Omental fat pad (tissue), 4 donors: ENCODE measurements around the gene SLC25A40. TPM values are rescaled to one million over a fixed set of nuclear protein-coding genes. Genes with fewer than 3 reads are reported as not detected.
"Not testable (repeated sequence)": the region's sequence is repeated elsewhere in the genome, so short reads cannot be mapped to it uniquely, and the experiment has no call there.

Experiments used
- ATAC-seq: fragments of 150-250 bp; one replicate; pipeline ENCODE4 v1.9.1; 2016; ENCODE audit warnings: mild to moderate bottlenecking, moderate library complexity; ENCODE audit not compliant: low FRiP score
- DNase-seq: peaks from one replicate; pipeline ENCODE4 v3.0.0-alpha.2; 2019; ENCODE audit warnings: low spot score
- total RNA-seq, 4 donors: library from RNA; depleted of rRNA; stranded (reverse); fragments of >200 nt; gene quantifications; one replicate each; pipeline ENCODE4 v1.1.0, GENCODE V29; 2016
- TF ChIP-seq, protein P1 (sequence below), 3 donors: fragments of 450-650 bp; IDR thresholded peaks; one replicate each; pipeline ENCODE4 v1.5.1; 2016 to 2017; ENCODE audit warnings: antibody characterized with exemption in 3 of 3, mild to moderate bottlenecking in 3 of 3, moderate library complexity in 2 of 3

The SLC25A40 gene
- total RNA-seq, 4 donors from 2014 or later, result 5.9 to 22.1 (median 8.2) TPM

DNA sequence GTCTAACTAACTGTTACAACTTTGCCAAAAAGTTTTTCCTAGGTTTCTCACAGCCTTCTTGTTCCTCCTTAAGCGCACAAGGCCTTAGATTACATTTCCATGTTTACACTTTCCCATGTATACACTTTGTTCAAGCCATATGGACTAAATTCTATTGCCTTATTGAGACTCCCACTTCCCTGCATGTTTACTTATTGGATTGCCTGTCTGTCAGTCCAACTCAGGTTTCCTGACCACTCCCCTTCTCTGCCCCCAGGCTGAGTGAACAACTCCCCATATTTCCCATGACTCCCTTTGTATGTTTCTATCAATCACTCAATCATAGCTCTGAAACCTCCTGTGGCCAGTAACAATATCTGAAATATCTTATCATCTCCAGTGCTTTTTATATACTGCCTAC, 43.0 kb downstream of the SLC25A40 start:
- TF ChIP-seq, protein P1, sequence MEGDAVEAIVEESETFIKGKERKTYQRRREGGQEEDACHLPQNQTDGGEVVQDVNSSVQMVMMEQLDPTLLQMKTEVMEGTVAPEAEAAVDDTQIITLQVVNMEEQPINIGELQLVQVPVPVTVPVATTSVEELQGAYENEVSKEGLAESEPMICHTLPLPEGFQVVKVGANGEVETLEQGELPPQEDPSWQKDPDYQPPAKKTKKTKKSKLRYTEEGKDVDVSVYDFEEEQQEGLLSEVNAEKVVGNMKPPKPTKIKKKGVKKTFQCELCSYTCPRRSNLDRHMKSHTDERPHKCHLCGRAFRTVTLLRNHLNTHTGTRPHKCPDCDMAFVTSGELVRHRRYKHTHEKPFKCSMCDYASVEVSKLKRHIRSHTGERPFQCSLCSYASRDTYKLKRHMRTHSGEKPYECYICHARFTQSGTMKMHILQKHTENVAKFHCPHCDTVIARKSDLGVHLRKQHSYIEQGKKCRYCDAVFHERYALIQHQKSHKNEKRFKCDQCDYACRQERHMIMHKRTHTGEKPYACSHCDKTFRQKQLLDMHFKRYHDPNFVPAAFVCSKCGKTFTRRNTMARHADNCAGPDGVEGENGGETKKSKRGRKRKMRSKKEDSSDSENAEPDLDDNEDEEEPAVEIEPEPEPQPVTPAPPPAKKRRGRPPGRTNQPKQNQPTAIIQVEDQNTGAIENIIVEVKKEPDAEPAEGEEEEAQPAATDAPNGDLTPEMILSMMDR (IDR thresholded peaks at IDR 0.05), result no peak
- ATAC-seq (no peak), DNase-seq (no peak)

DNA sequence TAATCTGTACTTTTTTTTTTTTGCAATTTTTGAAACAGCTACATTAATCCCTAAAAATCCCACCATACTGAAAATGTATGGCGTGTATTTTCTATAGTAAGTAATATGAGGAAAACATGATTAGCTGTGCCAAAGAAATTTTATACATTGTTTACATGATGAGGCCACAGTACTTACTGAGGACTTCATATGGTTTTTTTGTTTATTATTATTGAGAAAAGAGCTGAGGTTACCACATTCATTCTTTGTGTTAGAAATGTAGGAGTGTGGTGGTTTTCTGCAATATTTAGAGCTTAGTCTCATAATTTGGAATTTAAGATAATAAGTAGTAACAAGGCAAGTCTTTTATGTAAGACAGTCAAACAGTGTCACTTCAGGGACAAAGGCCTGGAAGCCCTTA, 45.1 kb downstream of the SLC25A40 start:
- ATAC-seq (no peak), DNase-seq (no peak)
- TF ChIP-seq, protein P1 (IDR thresholded peaks at IDR 0.05), result no peak

DNA sequence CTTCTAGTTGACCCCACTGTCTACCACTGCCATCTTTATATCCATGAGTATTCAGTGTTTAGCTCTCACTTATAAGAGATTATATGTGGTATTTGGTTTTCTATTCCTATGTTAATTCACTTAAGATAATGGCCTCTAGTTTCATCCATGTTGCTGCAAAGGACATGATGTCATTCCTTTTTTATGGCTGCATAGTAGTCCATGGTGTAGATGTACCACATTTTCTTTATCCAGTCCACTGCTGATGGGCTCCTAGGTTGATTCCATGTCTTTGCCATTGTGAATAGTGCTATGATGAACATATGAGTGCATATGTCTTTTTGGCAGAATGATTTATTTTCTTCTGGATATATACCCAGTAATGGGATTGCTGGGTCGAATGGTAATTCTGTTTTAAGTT, 47.8 kb downstream of the SLC25A40 start:
- DNase-seq, ATAC-seq: not testable (repeated sequence)

DNA sequence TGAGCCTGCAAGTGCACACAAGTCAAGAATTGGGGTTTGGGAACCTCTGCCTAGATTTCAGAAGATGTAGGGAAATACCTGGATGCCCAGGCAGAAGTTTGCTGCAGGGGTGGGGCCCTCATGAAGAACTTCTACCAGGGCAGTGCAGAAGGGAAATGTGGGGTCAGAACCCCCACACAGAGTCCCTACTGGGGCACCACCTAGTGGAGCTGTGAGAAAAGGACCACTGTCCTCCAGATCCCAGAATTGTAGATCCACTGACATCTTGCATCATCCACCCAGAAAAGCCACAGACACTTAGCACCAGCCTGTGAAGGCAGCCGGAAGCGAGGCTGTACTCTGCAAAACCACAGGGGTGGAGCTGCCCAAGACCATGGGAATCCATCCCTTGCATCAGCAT, 50.8 kb downstream of the SLC25A40 start:
- not testable (repeated sequence) for ATAC-seq, DNase-seq

DNA sequence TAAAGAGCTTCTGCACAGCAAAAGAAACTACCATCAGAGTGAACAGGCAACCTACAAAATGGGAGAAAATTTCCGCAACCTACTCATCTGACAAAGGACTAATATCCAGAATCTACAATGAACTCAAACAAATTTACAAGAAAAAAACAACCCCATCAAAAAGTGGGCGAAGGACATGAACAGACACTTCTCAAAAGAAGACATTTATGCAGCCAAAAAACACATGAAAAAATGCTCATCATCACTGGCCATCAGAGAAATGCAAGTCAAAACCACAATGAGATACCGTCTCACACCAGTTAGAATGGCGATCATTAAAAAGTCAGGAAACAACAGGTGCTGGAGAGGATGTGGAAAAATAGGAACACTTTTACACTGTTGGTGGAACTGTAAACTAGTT, 54.1 kb downstream of the SLC25A40 start:
- not testable (repeated sequence) for DNase-seq, ATAC-seq

DNA sequence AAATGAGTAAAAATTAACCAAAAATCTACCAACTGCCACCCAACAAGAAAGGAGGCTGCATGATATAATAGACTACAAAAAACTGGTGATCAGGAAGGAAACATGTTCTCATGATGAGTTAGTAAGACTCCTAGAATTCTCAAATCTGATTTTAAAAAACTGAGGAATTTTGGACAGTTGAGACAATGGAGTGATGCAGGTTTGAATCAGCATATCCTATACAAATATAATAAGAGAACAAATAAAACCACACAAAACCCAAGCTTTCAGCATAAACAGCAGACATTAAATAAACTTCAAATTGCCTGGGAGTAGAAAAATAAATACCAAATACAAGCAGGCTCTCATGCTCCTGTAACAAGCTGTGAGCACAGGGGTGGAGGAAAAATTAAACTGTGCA, 57.8 kb downstream of the SLC25A40 start:
- DNase-seq (no peak), ATAC-seq (no peak)
- TF ChIP-seq, protein P1 (IDR thresholded peaks at IDR 0.05), result no peak

DNA sequence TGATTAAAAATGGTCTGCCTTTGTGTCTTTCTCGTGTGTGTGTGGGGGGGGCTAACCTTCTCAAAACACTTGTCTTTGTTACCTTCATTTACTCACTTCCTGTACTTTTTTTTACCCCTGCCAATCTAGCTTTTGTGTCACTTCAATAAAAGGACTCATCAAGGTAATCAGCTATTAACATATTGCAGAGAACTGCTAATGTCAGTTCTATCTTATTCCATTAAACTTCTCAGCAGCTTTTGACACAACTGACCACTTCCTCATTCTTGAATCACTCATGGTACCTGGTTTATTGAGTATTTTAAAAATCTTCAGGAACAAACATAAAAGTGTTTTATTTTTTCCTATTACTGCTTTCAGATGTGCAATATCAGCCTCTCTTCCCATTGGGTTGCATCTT, 59.8 kb downstream of the SLC25A40 start:
- TF ChIP-seq, protein P1 (IDR thresholded peaks at IDR 0.05), result no peak
- DNase-seq (no peak), ATAC-seq (no peak)

DNA sequence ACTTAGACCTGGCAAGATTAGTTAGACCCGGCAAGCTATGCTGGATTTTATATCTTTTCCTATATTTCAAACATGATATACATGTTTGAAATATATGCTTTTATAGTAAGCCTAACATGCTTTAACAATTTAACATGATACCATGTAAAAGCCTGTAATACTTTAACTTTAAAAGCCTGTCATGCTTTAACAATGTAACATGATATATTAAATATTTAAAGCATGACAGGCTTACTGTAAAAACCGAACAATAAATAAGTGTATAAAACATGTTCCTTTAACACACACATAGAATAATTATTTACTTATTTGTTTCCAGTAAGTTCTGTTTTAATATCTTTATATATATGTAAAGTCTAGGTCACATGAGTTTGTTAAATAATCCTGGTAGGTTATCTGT, 65.4 kb downstream of the SLC25A40 start:
- TF ChIP-seq, protein P1 (IDR thresholded peaks at IDR 0.05), result no peak
- ATAC-seq, result no peak

DNA sequence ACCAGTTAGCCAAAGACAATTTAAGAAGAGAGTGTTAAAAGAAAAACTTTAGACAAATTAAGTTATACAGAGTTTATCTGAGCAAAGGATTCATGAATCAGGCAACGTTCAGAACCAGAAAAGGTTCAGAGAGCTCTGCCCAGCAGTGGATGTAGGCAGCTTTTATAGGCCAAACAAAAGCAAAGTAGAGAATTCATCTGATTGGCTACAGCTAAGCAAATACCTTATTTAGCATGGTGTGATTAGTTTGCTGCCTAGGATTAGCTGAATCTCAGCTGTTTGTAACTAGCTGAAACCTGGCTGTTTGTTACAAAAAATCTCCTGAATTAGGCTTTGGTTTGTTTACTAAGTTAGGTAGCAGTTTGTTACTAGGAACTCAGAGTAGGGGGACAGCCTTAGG, 66.0 kb downstream of the SLC25A40 start:
- ATAC-seq, result no peak
- no peak for DNase-seq
- TF ChIP-seq, protein P1 (IDR thresholded peaks at IDR 0.05), result no peak

More for the DNA sequence above, 65.4 kb downstream of the SLC25A40 start:
- no peak for DNase-seq
